ENCODE measurements around the gene TBC1D17. TPM values are rescaled to one million over a fixed set of nuclear protein-coding genes. Genes with fewer than 3 reads are reported as not detected.

The TBC1D17 gene
- total and polyA plus RNA-seq, 10 of the 15 experiments (the other 5 are each of a cell fraction or from before 2014, with no cell fraction given), result 0.42 to 20.4 (median 11.2) TPM

GRCh38 chr19:49875857-49876421 is 1.6 kb upstream of the TBC1D17 start (continued):
- TF ChIP-seq, protein P1, sequence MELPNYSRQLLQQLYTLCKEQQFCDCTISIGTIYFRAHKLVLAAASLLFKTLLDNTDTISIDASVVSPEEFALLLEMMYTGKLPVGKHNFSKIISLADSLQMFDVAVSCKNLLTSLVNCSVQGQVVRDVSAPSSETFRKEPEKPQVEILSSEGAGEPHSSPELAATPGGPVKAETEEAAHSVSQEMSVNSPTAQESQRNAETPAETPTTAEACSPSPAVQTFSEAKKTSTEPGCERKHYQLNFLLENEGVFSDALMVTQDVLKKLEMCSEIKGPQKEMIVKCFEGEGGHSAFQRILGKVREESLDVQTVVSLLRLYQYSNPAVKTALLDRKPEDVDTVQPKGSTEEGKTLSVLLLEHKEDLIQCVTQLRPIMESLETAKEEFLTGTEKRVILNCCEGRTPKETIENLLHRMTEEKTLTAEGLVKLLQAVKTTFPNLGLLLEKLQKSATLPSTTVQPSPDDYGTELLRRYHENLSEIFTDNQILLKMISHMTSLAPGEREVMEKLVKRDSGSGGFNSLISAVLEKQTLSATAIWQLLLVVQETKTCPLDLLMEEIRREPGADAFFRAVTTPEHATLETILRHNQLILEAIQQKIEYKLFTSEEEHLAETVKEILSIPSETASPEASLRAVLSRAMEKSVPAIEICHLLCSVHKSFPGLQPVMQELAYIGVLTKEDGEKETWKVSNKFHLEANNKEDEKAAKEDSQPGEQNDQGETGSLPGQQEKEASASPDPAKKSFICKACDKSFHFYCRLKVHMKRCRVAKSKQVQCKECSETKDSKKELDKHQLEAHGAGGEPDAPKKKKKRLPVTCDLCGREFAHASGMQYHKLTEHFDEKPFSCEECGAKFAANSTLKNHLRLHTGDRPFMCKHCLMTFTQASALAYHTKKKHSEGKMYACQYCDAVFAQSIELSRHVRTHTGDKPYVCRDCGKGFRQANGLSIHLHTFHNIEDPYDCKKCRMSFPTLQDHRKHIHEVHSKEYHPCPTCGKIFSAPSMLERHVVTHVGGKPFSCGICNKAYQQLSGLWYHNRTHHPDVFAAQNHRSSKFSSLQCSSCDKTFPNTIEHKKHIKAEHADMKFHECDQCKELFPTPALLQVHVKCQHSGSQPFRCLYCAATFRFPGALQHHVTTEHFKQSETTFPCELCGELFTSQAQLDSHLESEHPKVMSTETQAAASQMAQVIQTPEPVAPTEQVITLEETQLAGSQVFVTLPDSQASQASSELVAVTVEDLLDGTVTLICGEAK (IDR thresholded peaks at IDR 0.05; ENCODE audit: borderline replicate concordance), result peak; percentile 91
- TF ChIP-seq CEBPB (IDR thresholded peaks at IDR 0.05; ENCODE audit: borderline replicate concordance in 1 of 2, low read depth in 2 of 2, low read length in 2 of 2), result no peak
- TF ChIP-seq, protein P2, sequence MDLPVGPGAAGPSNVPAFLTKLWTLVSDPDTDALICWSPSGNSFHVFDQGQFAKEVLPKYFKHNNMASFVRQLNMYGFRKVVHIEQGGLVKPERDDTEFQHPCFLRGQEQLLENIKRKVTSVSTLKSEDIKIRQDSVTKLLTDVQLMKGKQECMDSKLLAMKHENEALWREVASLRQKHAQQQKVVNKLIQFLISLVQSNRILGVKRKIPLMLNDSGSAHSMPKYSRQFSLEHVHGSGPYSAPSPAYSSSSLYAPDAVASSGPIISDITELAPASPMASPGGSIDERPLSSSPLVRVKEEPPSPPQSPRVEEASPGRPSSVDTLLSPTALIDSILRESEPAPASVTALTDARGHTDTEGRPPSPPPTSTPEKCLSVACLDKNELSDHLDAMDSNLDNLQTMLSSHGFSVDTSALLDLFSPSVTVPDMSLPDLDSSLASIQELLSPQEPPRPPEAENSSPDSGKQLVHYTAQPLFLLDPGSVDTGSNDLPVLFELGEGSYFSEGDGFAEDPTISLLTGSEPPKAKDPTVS (IDR thresholded peaks at IDR 0.05; ENCODE audit: low read depth, low read length), result 0 out of 2 replicates have a peak, but pooled peaks have one; percentile 7
- no peak for TF ChIP-seq SIX5 (IDR thresholded peaks at IDR 0.05; ENCODE audit: low read depth, low read length, severe bottlenecking)
- no peak for TF ChIP-seq TCF12 (IDR thresholded peaks at IDR 0.05; ENCODE audit: low read depth, low read length)
- TF ChIP-seq BACH1 (IDR thresholded peaks at IDR 0.05; ENCODE audit: borderline replicate concordance), result no peak
- peak; percentile 94 for TF ChIP-seq NFXL1 (IDR thresholded peaks at IDR 0.05; ENCODE audit: borderline replicate concordance)
- TF ChIP-seq RCOR1 (conservative IDR thresholded peaks at IDR 0.05; ENCODE audit: low read depth, low read length), result no peak
- TF ChIP-seq CBX3 (IDR thresholded peaks at IDR 0.05; ENCODE audit: borderline replicate concordance, low read depth), result no peak
- TF ChIP-seq MEF2B (IDR thresholded peaks at IDR 0.05; ENCODE audit: partially characterized antibody, poor library complexity, severe bottlenecking), result peak; percentile 16
